Measurements from ENCODE around the gene RPS18. TPM values are rescaled to one million over a fixed set of nuclear protein-coding genes. Genes with fewer than 3 reads are reported as not detected.
A peak's percentile ranks its signal among the peaks of the same experiment; 100 is the strongest.

The RPS18 gene
- total and polyA plus RNA-seq, 9 of the 15 experiments (the other 6 are each of a cell fraction or from before 2014, with no cell fraction given), result 5,023 to 17,516 (median 8,131) TPM

GRCh38 chr6:33272275-33273128 is 627 bp downstream of the RPS18 start (continued):
- TF ChIP-seq, protein P1, sequence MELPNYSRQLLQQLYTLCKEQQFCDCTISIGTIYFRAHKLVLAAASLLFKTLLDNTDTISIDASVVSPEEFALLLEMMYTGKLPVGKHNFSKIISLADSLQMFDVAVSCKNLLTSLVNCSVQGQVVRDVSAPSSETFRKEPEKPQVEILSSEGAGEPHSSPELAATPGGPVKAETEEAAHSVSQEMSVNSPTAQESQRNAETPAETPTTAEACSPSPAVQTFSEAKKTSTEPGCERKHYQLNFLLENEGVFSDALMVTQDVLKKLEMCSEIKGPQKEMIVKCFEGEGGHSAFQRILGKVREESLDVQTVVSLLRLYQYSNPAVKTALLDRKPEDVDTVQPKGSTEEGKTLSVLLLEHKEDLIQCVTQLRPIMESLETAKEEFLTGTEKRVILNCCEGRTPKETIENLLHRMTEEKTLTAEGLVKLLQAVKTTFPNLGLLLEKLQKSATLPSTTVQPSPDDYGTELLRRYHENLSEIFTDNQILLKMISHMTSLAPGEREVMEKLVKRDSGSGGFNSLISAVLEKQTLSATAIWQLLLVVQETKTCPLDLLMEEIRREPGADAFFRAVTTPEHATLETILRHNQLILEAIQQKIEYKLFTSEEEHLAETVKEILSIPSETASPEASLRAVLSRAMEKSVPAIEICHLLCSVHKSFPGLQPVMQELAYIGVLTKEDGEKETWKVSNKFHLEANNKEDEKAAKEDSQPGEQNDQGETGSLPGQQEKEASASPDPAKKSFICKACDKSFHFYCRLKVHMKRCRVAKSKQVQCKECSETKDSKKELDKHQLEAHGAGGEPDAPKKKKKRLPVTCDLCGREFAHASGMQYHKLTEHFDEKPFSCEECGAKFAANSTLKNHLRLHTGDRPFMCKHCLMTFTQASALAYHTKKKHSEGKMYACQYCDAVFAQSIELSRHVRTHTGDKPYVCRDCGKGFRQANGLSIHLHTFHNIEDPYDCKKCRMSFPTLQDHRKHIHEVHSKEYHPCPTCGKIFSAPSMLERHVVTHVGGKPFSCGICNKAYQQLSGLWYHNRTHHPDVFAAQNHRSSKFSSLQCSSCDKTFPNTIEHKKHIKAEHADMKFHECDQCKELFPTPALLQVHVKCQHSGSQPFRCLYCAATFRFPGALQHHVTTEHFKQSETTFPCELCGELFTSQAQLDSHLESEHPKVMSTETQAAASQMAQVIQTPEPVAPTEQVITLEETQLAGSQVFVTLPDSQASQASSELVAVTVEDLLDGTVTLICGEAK (IDR thresholded peaks at IDR 0.05), result no peak
- TF ChIP-seq, protein P1 (CRISPR knock-in tag; IDR thresholded peaks at IDR 0.05), result no peak
- TF ChIP-seq NCOA6 (IDR thresholded peaks at IDR 0.05) (no peak), ARID1B (IDR thresholded peaks at IDR 0.05) (no peak), CBX3 (IDR thresholded peaks at IDR 0.05; ENCODE audit: borderline replicate concordance in 1 of 2, low read length in 2 of 2) (no peak), ZC3H11A (IDR thresholded peaks at IDR 0.05; ENCODE audit: low read depth, low read length) (no peak), MIER1 (IDR thresholded peaks at IDR 0.05; ENCODE audit: low read depth) (no peak), NKRF (IDR thresholded peaks at IDR 0.05; ENCODE audit: borderline replicate concordance) (0 out of 2 replicates have a peak, but pooled peaks have one; percentile 64), FOXA3 (CRISPR knock-in tag; conservative IDR thresholded peaks at IDR 0.05 in 1 of 2, IDR thresholded peaks at IDR 0.05 in 1 of 2) (peak in 1 of 2 experiments; percentile 42; a peak in 1 of 4 replicates), MED1 (CRISPR knock-in tag; IDR thresholded peaks at IDR 0.05; ENCODE audit: borderline replicate concordance) (no peak), RAD51 (IDR thresholded peaks at IDR 0.05; ENCODE audit: borderline replicate concordance, low read depth) (no peak), RBM14 (IDR thresholded peaks at IDR 0.05; ENCODE audit: borderline replicate concordance, insufficient read depth, low read depth, low read length) (no peak), ZNF79 (CRISPR knock-in tag; IDR thresholded peaks at IDR 0.05; ENCODE audit: low read depth) (no peak), RFX7 (CRISPR knock-in tag; IDR thresholded peaks at IDR 0.05) (0 out of 2 replicates have a peak, but pooled peaks have one; percentile 15)
- TF ChIP-seq, protein P2, sequence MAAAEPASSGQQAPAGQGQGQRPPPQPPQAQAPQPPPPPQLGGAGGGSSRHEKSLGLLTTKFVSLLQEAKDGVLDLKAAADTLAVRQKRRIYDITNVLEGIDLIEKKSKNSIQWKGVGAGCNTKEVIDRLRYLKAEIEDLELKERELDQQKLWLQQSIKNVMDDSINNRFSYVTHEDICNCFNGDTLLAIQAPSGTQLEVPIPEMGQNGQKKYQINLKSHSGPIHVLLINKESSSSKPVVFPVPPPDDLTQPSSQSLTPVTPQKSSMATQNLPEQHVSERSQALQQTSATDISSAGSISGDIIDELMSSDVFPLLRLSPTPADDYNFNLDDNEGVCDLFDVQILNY (CRISPR knock-in tag; IDR thresholded peaks at IDR 0.05), result no peak

Measured in K562 (cell line).